ENCODE measurements around the gene CCDC28B. TPM values are rescaled to one million over a fixed set of nuclear protein-coding genes. Genes with fewer than 3 reads are reported as not detected.
A peak's percentile ranks its signal among the peaks of the same experiment; 100 is the strongest.

Gene CCDC28B
- total RNA-seq, 4 donors from 2014 or later: 0.72 to 3.5 (median 2.0) TPM

DNA sequence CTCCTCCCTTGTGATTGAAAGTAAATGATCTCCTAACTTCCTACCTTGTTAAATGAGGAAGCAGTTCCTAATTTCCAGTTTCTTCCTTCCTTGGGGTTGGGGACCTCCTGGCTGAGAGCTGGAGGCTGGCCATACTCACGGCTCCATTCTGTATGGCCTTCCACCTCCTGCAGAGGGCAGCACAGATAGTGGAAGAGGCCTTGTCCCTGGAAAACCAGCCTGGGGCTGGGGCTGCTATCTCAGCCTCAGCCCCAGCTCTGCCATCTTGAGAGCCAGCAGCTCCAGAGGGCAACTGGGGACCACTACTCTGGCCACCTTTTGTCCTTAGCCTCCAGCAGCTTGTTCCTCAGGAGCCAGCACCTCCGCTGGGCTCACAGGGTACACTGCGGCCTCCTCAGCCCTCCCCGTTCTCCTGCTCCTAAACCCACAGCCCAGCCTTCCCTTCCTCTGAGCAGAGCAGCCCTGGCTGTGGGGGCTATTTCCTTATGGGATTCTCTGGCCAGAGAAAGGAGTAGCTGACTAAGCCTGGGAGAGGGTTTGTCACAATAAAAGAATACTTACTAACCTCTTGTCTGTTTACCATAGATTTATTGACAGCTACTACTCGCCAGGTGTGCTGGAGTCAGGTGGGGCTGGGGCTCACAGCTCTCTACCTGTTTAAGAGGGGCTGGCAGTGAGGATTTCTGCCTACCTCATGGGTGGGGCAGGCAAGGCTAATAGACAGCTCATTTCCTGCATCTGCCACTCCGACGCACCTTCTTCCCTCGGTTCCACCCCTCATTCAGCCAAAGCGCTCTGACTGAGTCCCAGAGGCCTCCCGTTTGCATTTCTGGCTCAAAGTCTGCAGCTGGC is 15.5 kb downstream of the CCDC28B start:
- TF ChIP-seq, protein P1, sequence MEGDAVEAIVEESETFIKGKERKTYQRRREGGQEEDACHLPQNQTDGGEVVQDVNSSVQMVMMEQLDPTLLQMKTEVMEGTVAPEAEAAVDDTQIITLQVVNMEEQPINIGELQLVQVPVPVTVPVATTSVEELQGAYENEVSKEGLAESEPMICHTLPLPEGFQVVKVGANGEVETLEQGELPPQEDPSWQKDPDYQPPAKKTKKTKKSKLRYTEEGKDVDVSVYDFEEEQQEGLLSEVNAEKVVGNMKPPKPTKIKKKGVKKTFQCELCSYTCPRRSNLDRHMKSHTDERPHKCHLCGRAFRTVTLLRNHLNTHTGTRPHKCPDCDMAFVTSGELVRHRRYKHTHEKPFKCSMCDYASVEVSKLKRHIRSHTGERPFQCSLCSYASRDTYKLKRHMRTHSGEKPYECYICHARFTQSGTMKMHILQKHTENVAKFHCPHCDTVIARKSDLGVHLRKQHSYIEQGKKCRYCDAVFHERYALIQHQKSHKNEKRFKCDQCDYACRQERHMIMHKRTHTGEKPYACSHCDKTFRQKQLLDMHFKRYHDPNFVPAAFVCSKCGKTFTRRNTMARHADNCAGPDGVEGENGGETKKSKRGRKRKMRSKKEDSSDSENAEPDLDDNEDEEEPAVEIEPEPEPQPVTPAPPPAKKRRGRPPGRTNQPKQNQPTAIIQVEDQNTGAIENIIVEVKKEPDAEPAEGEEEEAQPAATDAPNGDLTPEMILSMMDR (IDR thresholded peaks at IDR 0.05): peak; percentile 37 to 73
- no peak for TF ChIP-seq POLR2A (IDR thresholded peaks at IDR 0.05)
- H3K27ac ChIP-seq: no peak overlapping the region
- WGBS: 71% methylated on average over 10 of the region's 10 CpGs

DNA sequence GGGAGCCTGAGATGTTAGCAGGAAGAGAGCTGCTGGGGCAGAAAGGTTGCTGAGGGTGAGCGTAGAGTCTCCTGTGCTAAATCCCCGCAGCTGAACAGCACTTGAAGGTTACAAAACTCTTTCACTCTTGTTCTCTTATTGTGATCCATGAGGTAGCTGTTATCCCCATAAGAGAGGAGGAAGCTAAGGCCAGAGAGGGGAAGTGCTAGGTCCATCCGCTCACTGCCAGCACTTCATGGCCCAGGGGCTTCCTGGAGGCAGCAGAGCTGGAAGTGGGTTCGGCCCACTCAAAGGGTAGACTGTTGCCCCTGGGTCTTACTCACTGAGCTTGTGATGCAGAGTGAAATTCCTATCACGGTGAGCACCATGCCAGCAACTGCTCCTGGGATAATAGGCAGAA is 16.2 kb downstream of the CCDC28B start:
- no peak for DNase-seq (ENCODE audit: low spot score in 2 of 2)
- H3K27ac ChIP-seq: no peak overlapping the region
- no peak overlapping the region for H3K4me3 ChIP-seq
- no peaks in the 10 kb centered on the region for H3K27me3 ChIP-seq
- WGBS: 91% methylated on average over 5 of the region's 5 CpGs
- peaks cover 40% of the 10 kb centered on the region for H3K36me3 ChIP-seq
- peaks cover 22% of the 10 kb centered on the region for H3K4me1 ChIP-seq
- no peaks in the 10 kb centered on the region for H3K9me3 ChIP-seq
- TF ChIP-seq POLR2AphosphoS5 (IDR thresholded peaks at IDR 0.05) (no peak), POLR2A (IDR thresholded peaks at IDR 0.05) (no peak), EP300 (IDR thresholded peaks at IDR 0.05) (no peak)
- TF ChIP-seq, protein P1 (IDR thresholded peaks at IDR 0.05): no peak

More for the DNA sequence above, 15.5 kb downstream of the CCDC28B start:
- H3K4me3 ChIP-seq: no peak overlapping the region
- no peak for DNase-seq (ENCODE audit: low spot score in 2 of 2)
- no peaks in the 10 kb centered on the region for H3K27me3 ChIP-seq
- no peaks in the 10 kb centered on the region for H3K9me3 ChIP-seq
- H3K36me3 ChIP-seq: peaks cover 40% of the 10 kb centered on the region
- H3K4me1 ChIP-seq: peaks cover 15% of the 10 kb centered on the region

GRCh38 chr1:32219022-32219421 is 18.6 kb downstream of the CCDC28B start:
- Histone ChIP-seq H3K4me1 (peaks cover 37% of the 10 kb centered on the region), H3K27ac (no peak overlapping the region)
- DNase-seq (ENCODE audit: low spot score in 2 of 2): no peak

DNA sequence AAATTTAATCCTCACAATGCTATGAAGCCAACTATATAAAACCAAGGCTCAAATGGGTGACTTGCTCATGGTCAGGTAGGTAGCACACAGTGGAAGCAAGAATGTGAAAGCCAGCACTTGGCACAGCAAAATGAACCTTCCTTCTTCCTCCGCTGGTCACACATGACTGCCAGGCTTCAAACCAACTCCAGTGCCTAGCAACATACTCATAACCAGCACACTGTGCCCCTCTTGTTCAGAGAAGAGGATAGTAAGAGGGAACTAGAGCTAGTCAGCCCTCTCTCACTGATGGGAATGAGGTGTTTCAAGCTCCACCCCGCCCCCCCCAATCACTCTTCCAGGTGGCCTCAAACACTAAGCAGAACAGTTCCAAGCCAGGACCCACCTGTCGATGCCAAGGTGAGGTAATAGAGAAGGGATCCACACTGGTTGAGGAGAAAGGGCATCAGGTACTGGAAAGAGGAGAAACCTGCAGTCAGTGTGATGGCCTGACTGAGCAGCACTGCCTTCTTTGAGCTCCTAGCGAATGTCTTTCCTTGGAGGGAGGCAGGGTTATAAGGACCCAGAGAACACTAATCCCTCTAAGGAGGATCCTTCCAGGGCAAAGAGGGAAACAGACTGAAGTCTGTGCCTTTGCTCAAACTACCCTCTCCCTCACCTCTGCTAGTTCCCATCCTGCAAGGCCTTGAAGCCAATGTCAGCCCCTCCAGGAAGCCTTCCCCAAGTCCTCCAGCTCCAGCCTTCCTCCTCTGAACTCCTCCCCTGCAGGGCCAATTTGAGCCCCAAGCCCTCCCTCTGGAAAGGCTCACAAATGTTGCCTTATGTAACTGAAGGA is 20.6 kb downstream of the CCDC28B start:
- Histone ChIP-seq H3K27ac (no peak overlapping the region), H3K4me3 (peak overlapping the region; percentile 59), H3K9me3 (no peaks in the 10 kb centered on the region), H3K27me3 (no peaks in the 10 kb centered on the region), H3K4me1 (peaks cover 34% of the 10 kb centered on the region), H3K36me3 (peaks cover 46% of the 10 kb centered on the region)
- DNase-seq (ENCODE audit: low spot score in 2 of 2): no peak
- 87% methylated on average over 4 of the region's 4 CpGs for WGBS
- TF ChIP-seq POLR2A (IDR thresholded peaks at IDR 0.05) (no peak), POLR2AphosphoS5 (IDR thresholded peaks at IDR 0.05) (no peak), EP300 (IDR thresholded peaks at IDR 0.05) (no peak)
- TF ChIP-seq, protein P1 (IDR thresholded peaks at IDR 0.05): no peak

More at GRCh38 chr1:32219022-32219421, 18.6 kb downstream of the CCDC28B start:
- Histone ChIP-seq H3K4me3 (no peak overlapping the region), H3K36me3 (peaks cover 39% of the 10 kb centered on the region), H3K27me3 (no peaks in the 10 kb centered on the region), H3K9me3 (no peaks in the 10 kb centered on the region)
- 74% methylated on average over 7 of the region's 7 CpGs for WGBS
- TF ChIP-seq POLR2A (IDR thresholded peaks at IDR 0.05): no peak
- TF ChIP-seq, protein P1 (IDR thresholded peaks at IDR 0.05): no peak
- no peak for TF ChIP-seq EP300 (IDR thresholded peaks at IDR 0.05)
- TF ChIP-seq POLR2AphosphoS5 (IDR thresholded peaks at IDR 0.05): no peak

DNA sequence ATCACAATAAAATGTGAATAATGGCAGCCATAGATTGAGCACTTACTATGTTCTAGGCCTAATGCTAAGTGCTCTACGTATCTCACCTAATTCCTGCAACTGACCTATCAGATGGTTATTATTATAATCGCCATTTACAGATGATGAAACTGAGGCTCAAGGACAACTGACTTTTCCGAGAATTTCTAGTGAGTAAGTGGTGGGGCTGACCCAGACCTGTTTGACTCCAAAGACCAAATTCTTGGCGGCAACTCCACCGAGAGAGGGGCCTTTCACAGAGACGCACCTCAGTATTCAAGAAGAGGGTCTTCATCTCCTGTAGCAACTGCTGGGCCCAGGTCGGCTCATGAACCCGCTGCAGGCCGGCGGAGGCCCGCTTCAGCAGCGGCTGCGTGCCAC is 21.2 kb downstream of the CCDC28B start:
- WGBS: 17% methylated on average over 5 of the region's 13 CpGs
- Histone ChIP-seq H3K4me3 (peak overlapping the region; percentile 59), H3K36me3 (peaks cover 47% of the 10 kb centered on the region), H3K4me1 (peaks cover 33% of the 10 kb centered on the region), H3K27me3 (no peaks in the 10 kb centered on the region), H3K27ac (peak overlapping the region; percentile 88), H3K9me3 (no peaks in the 10 kb centered on the region)
- DNase-seq (ENCODE audit: low spot score in 2 of 2): no peak
- no peak for TF ChIP-seq EP300 (IDR thresholded peaks at IDR 0.05)
- TF ChIP-seq POLR2A (IDR thresholded peaks at IDR 0.05): no peak
- TF ChIP-seq, protein P1 (IDR thresholded peaks at IDR 0.05): no peak
- TF ChIP-seq POLR2AphosphoS5 (IDR thresholded peaks at IDR 0.05): no peak
